SU-DHL-6 (cell line): ENCODE data around the gene PDK4.

Experiments used
- CTCF ChIP-seq: fragments of 200-600 bp; sonication (generic); IDR thresholded peaks from one replicate; pipeline ENCODE4 v1.5.1; 2017; ENCODE audit warnings: antibody characterized with exemption, mild to moderate bottlenecking, low read length, moderate library complexity; ENCODE audit not compliant: insufficient read depth, poor library complexity, severe bottlenecking
- EZH2phosphoT487 ChIP-seq: fragments of 200-600 bp; sonication (generic), shearing (Covaris generic); conservative IDR thresholded peaks from 2 replicates; pipeline ENCODE4 v1.6.1; 2018; ENCODE audit warnings: mild to moderate bottlenecking, antibody characterized with exemption, low read length, moderate library complexity, mixed read lengths

GRCh38 chr7:95583834-95584621, 12.3 kb downstream of the PDK4 start:
- TF ChIP-seq CTCF (no peak), EZH2phosphoT487 (no peak)
